Prostate gland (tissue), 2 donors: ENCODE data around the gene ROR1. TPM values are rescaled to one million over a fixed set of nuclear protein-coding genes. Genes with fewer than 3 reads are reported as not detected.

ENCODE experiments used
- DNase-seq: peaks from one replicate; pipeline ENCODE4 v3.0.0-alpha.2; 2019; ENCODE audit warnings: low spot score
- H3K27ac ChIP-seq, 2 donors: fragments of 200-600 bp; sonication (generic); 2 replicates each; pipeline ENCODE4 v1.5.1; 2017 to 2019
- H3K27me3 ChIP-seq: fragments of 200-600 bp; sonication (generic); replicated peaks from 2 replicates; pipeline ENCODE4 v1.5.1; 2019; ENCODE audit not compliant: insufficient read depth
- H3K36me3 ChIP-seq, 2 donors: fragments of 200-600 bp; sonication (generic); 1 replicate in 1 of 2; 2 replicates in 1 of 2; pipeline versions ENCODE4 v1.5.1 to v1.8.1; 2017 to 2019
- H3K4me1 ChIP-seq: fragments of 200-600 bp; sonication (generic); replicated peaks from 2 replicates; pipeline ENCODE4 v1.5.1; 2019
- H3K4me3 ChIP-seq, 2 donors: fragments of 200-600 bp; sonication (generic); 2 replicates each; pipeline ENCODE4 v1.5.1; 2017 to 2019
- H3K9me3 ChIP-seq: fragments of 200-600 bp; sonication (generic); 2 replicates; pipeline ENCODE4 v1.5.1; 2017
- CTCF ChIP-seq, 4 experiments: fragments of 200-600 bp in 2 of 4; fragments of 450-650 bp in 2 of 4; sonication (generic) in 2 of 4; IDR thresholded peaks; 1 replicate in 3 of 4; 2 replicates in 1 of 4; pipeline ENCODE4 v1.5.1; 2016 to 2019; ENCODE audit warnings: antibody characterized with exemption in 4 of 4, mild to moderate bottlenecking in 2 of 4, moderate library complexity in 2 of 4
- POLR2A ChIP-seq: fragments of 450-650 bp; IDR thresholded peaks from one replicate; pipeline ENCODE4 v1.6.1; 2016; ENCODE audit warnings: antibody characterized with exemption, mild to moderate bottlenecking
- POLR2AphosphoS5 ChIP-seq: sonication (generic); formaldehyde crosslinking; IDR thresholded peaks from one replicate; pipeline ENCODE4 v1.6.1; 2017; ENCODE audit warnings: antibody characterized with exemption
- WGBS: methylation state at CpG from one replicate; pipeline ENCODE4 v1.1.5; 2018; 5-methylcytosine and 5-hydroxymethylcytosine counted together
- intact Hi-C: fragments of 100-400 bp; cut with DNase I; formaldehyde crosslinking; loops from one replicate; pipeline ENCODE4 v1.14.2; 2022
- total RNA-seq, 2 donors: library from RNA; depleted of rRNA; stranded (reverse); fragments of >200 nt; gene quantifications; one replicate each; pipeline ENCODE4 v1.1.0, GENCODE V29; 2016

ROR1 gene
- total RNA-seq, 2 donors from 2014 or later = 7.3 to 11.1 TPM

- Histone ChIP-seq H3K27me3 (no peaks in the 10 kb centered on the region), H3K36me3 (no peaks in the 10 kb centered on the region), H3K27ac (no peak overlapping the region), H3K9me3 (no peaks in the 10 kb centered on the region), H3K4me3 (no peak overlapping the region), H3K4me1 (no peaks in the 10 kb centered on the region)
- intact Hi-C loops = loop anchor here (2.0 to 5.0 kb wide), 4 partner anchors 198 to 458 kb away; partner anchors contain the start of gene ROR1
- 81% methylated on average over 3 of the region's 3 CpGs for WGBS
- no peak for TF ChIP-seq POLR2AphosphoS5
- no peak for TF ChIP-seq CTCF (IDR thresholded peaks at IDR 0.05)
- no peak for TF ChIP-seq POLR2A
- DNase-seq = no peak
Observed at GRCh38 chr1:64135462-64136223, 361.8 kb downstream of the ROR1 start.

GRCh38 chr1:64136296-64136695 lies 362.5 kb downstream of the ROR1 start:
- H3K4me1 ChIP-seq = no peaks in the 10 kb centered on the region
- no peaks in the 10 kb centered on the region for H3K9me3 ChIP-seq
- WGBS = 86% methylated on average over 5 of the region's 5 CpGs
- TF ChIP-seq CTCF (IDR thresholded peaks at IDR 0.05) = no peak
- no peak overlapping the region for H3K4me3 ChIP-seq
- H3K27me3 ChIP-seq = no peaks in the 10 kb centered on the region
- DNase-seq = no peak
- intact Hi-C loops = loop anchor here (2.0 to 5.0 kb wide), 4 partner anchors 199 to 459 kb away; partner anchors contain the start of gene ROR1
- no peak overlapping the region for H3K27ac ChIP-seq
- H3K36me3 ChIP-seq = no peaks in the 10 kb centered on the region

- peak; percentile 75 for DNase-seq
- Histone ChIP-seq H3K36me3 (no peaks in the 10 kb centered on the region), H3K9me3 (no peaks in the 10 kb centered on the region), H3K27me3 (no peaks in the 10 kb centered on the region), H3K4me3 (no peak overlapping the region), H3K27ac (no peak overlapping the region), H3K4me1 (no peaks in the 10 kb centered on the region)
- intact Hi-C loops = loop anchor here (2.0 to 5.0 kb wide), 4 partner anchors 200 to 460 kb away; partner anchors contain the start of gene ROR1
- WGBS = 60% methylated on average over 7 of the region's 7 CpGs
- TF ChIP-seq POLR2AphosphoS5 (no peak), POLR2A (no peak), CTCF (IDR thresholded peaks at IDR 0.05) (peak; percentile 73 to 89 (median 86))
Observed at GRCh38 chr1:64136752-64137411, 363.1 kb downstream of the ROR1 start.

- intact Hi-C loops = loop anchor here (2.0 to 5.0 kb wide), 4 partner anchors 200 to 460 kb away; partner anchors contain the start of gene ROR1
- H3K9me3 ChIP-seq = no peaks in the 10 kb centered on the region
- H3K4me1 ChIP-seq = no peaks in the 10 kb centered on the region
- TF ChIP-seq POLR2A (no peak), POLR2AphosphoS5 (no peak), CTCF (IDR thresholded peaks at IDR 0.05) (no peak)
- H3K36me3 ChIP-seq = no peaks in the 10 kb centered on the region
- 27% methylated on average over 4 of the region's 4 CpGs for WGBS
- no peak overlapping the region for H3K4me3 ChIP-seq
- no peaks in the 10 kb centered on the region for H3K27me3 ChIP-seq
- no peak overlapping the region for H3K27ac ChIP-seq
- DNase-seq = no peak
Observed at GRCh38 chr1:64137412-64137803, 363.6 kb downstream of the ROR1 start.
